GM18508 (cell line): ENCODE measurements around the gene MOGAT2.
"Not testable (repeated sequence)": the region's sequence is repeated elsewhere in the genome, so short reads cannot be mapped to it uniquely, and the experiment has no call there.

Source experiments
- ATAC-seq: cut with Tn5 transposase; IDR thresholded peaks from one replicate; pipeline ENCODE4 v1.9.1; 2021; ENCODE audit warnings: moderate number of reproducible peaks; ENCODE audit not compliant: insufficient read depth, unreplicated experiment

Gene MOGAT2

GRCh38 chr11:75717608-75718418 is at the start of gene MOGAT2:
Gene MOGAT2, plus strand, starts transcription at chr11:75717838. Its CDS starts 51 bp downstream, at chr11:75717889.
- no peak for ATAC-seq

- no peak for ATAC-seq
These were observed 49.0 kb upstream of the MOGAT2 start, which contains the start of gene MAP6 for GRCh38 chr11:75668451-75669297. Gene MAP6, minus strand, starts transcription at chr11:75669038. Its CDS starts 669 bp downstream, at chr11:75668369.

- ATAC-seq, result no peak
These were observed 43.6 kb upstream of the MOGAT2 start for GRCh38 chr11:75673977-75674582.

- ATAC-seq, result no peak
These were observed 40.4 kb upstream of the MOGAT2 start for GRCh38 chr11:75677275-75677674.

DNA sequence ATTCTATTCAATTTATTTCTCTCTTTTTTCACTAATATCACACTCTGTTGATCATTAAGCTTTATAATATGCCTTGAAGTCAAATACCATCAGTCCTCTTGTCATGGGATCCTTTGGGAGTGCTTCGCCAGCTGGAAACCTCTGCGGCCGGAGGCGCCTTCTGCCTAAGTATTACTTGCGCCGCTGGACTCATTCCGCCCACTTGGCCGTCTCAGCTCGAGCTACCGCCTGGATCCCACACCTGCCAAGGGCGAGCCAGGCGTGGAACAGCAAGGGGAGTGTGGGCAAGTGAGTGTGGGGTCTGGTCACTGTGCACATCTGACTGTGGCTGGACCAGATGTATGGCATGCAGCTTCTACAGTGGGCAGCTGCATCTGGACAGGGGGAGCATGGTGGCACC is 39.7 kb upstream of the MOGAT2 start:
- ATAC-seq, result no peak

- ATAC-seq, result no peak
These were observed 38.9 kb upstream of the MOGAT2 start for GRCh38 chr11:75678620-75679259.

GRCh38 chr11:75679566-75679965 is 38.1 kb upstream of the MOGAT2 start:
- no peak for ATAC-seq

GRCh38 chr11:75683856-75684255 is 33.8 kb upstream of the MOGAT2 start:
- ATAC-seq, result not testable (repeated sequence)

DNA sequence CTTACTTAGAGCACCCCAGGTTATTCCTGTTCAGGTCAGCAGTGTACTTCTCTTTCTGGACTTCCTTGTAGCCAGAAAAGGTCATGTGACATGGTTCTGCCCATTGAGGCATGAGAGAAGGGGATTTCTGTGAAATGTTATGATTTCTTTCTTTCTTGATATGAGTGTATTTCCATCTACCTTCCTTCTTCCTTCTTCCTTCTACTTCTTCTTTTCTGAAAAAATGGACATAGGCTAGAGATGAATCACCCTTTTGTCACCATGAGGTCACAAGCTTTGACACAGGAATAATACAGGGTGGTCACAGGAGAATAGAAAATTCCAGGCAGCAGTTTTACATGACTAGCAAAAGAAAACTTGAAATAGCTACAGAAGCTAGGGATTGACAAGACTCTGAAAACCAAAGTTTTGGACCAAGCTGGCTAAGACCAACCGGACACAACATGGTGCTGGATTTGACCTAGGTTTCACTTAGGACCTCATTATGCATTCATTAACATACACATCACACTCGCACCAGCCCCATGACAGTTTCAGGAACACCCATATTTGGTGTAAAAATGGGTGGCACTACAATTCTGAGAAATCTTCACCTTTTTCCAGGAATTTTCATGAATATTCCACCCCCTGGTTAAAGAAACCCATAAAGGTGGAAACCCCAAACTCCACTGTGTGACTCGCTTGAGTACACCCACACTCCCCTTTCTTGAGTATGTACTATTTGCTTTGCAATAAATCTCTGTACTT is 27.6 kb upstream of the MOGAT2 start:
- ATAC-seq, result peak; percentile 51

GRCh38 chr11:75691804-75692203 is 25.8 kb upstream of the MOGAT2 start:
- ATAC-seq, result no peak

DNA sequence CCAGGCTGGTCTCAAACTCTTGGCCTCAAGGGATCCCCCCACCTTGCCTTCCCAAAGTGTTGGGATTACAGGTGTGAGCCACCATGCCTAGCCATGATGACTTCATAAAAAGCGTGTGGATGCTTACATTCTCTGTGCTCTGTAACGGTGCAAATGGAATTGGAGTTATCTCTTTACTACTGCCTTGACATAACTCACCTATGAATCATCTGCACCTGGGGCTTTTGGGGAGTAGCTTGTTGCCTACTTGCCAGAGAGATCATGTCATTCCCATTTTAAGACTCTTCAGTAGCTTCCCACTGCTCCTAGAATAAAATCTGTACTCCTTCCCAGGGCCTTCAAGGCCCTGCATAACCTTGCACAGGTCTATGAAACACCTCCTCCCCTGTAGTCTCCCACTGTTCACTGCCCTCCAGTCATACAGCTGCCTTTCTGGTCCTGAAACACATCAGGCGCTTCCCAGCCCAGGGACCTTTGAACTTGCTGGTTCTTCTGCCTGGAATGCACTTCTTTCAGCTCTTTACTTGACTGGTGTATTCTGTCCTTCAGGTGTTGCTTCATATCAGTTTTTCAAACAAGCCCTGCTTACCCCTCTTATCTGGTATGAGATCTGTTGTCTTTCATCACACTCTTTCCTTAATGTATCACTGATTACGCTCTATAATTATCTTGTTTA is 19.6 kb upstream of the MOGAT2 start:
- no peak for ATAC-seq

DNA sequence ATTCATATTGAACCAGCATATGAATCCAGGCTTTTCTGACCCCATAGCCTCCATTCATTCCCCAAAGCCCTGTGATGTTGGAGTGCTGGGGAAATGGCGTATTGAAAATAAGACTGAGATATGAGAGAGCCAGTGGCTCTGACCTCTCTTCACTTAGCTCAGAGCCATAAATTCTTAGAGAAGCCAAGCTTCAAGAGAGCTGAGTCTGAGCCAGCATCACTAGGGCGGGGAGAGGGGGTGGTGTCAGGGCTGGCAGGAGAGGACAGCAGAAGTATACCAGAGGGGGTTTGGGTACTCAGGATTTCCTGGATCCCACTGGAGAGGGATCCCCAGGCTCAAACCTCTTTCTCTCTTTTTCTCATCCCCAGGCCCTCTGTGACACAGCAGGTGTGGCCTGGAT is 16.7 kb upstream of the MOGAT2 start:
- no peak for ATAC-seq

DNA sequence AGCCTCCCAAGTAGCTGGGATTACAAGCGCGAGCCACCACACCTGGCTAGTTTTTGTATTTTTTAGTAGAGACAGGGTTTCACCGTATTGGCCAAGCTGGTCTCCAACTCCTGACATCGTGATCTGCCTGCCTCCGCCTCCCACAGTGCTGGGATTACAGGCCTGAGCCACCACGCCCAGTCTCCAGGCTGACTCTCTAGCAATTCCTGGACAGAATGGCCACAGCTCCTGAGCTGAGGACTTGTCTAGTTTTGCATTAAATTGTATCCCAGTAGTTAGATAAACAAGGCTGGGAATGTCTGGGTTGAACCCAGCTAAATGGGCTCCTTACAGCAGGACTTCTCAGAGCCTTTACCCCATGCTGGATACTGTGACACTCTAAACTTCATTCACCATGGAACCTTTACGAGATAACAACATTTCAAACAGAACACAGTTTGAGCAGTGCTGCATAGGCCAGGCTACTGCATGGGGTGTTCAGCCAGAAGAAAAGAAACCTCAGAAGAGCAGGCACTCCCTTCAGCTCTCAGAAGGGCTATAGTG is 13.9 kb upstream of the MOGAT2 start:
- ATAC-seq, result no peak

GRCh38 chr11:75705541-75705940 is 12.1 kb upstream of the MOGAT2 start:
- no peak for ATAC-seq

DNA sequence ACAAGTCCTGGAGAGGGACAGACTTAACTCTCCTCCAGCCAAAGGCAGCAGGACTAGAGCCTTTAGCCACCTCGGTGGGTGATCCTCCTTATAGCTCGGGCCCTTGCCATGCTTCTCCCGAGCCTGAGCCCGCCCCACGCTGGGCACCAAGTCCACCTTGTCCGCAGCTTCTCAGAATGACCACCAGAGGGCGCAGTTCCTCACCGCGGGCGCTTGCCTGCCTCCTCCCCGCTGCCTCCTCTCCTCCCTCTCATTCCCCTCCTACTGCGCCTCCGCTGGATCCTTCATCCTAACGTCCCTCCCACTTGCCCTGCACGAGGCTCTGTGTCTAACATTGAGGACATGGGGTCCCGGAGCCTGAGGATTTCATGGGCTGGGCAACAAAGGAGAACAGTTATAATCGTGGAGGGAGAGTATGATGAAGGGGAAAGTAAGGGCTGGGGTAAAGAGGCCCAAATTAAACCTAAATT is 11.3 kb upstream of the MOGAT2 start:
- no peak for ATAC-seq

DNA sequence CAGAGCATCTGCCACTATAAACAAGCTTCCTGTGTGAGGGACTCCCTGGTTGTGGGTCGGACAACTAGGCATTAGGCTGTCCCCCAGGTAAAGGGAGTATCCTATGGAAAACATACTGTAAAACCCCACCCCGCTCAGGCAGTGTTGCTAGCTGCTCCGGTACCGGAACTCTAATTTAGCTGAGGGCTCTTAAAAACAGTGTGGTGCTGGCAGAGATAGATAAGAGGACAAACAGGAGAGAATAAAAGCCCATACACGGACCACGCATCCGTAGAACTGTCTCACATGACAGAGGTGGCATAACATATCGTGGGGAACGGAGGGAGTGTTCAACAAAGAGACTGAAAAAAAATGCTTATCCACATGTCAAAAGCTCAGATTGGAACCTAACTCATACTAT is 3.4 kb upstream of the MOGAT2 start:
- ATAC-seq, result no peak

DNA sequence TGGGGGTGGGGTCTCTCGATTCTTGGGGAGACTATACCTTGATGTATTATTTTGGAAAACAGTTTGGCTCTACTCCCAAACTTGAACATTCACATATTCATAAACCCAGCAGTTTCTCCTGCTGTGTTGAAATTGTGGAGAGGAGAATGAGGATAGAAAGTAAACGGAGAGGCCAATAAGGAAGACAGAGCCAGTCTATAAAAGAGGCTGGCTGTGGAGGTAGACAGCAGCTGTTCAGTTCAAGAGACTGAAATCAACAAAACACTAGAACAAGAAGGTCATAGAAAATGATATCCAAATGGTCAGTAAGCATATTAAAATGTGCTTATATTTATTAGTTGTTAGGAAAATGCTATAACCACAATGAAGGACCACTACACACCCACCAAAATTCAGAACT is 1.9 kb upstream of the MOGAT2 start:
- ATAC-seq, result no peak

DNA sequence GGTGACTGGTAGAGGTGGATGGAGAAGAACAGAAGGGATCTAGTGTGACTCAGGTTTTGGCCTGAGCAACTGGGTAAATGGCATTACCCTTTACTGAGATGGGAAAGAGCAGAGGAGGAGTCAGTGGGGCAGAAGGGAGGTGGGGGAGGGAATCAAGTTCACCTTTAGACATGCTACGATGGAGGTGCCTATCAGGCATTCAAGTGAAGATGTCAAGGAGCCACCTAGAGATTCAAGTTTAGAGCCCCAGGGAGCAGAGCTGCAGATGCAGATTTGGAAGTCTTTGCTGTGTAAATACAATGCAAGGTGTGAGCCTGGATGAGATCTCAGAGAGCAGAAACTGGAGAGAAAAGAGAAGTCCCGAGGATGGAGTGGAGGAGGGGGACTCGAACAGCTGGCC is 979 bp upstream of the MOGAT2 start:
- no peak for ATAC-seq
